COR-L47 (cell line): Measurements from ENCODE around the gene RASGRP1.

Experiments used
- DNase-seq: peaks from one replicate; lab custom pipeline; 2025; lab: John Stamatoyannopoulos, UW

RASGRP1 gene

GRCh38 chr15:38535491-38536200, 29.0 kb downstream of the RASGRP1 start:
- DNase-seq = no peak

- no peak for DNase-seq
These were observed 29.9 kb downstream of the RASGRP1 start for GRCh38 chr15:38534691-38535090.

GRCh38 chr15:38533926-38534325, 30.7 kb downstream of the RASGRP1 start:
- DNase-seq = no peak

GRCh38 chr15:38533416-38533915, 31.1 kb downstream of the RASGRP1 start:
- no peak for DNase-seq

GRCh38 chr15:38532728-38533127, 31.9 kb downstream of the RASGRP1 start:
- no peak for DNase-seq

GRCh38 chr15:38531509-38531908, 33.1 kb downstream of the RASGRP1 start:
- DNase-seq = no peak

- DNase-seq = no peak
These were observed 34.5 kb downstream of the RASGRP1 start for GRCh38 chr15:38530113-38530512.

GRCh38 chr15:38528294-38528693, 36.3 kb downstream of the RASGRP1 start:
- DNase-seq = no peak

- DNase-seq = no peak
These were observed 38.5 kb downstream of the RASGRP1 start for GRCh38 chr15:38526158-38526557.

- no peak for DNase-seq
These were observed 39.1 kb downstream of the RASGRP1 start for GRCh38 chr15:38525489-38525888.

- DNase-seq = no peak
These were observed 40.5 kb downstream of the RASGRP1 start for GRCh38 chr15:38524156-38524555.

GRCh38 chr15:38522922-38523321, 41.7 kb downstream of the RASGRP1 start:
- DNase-seq = no peak

- no peak for DNase-seq
These were observed 43.3 kb downstream of the RASGRP1 start for GRCh38 chr15:38521316-38521715.

GRCh38 chr15:38520035-38520434, 44.6 kb downstream of the RASGRP1 start:
- no peak for DNase-seq

GRCh38 chr15:38518084-38518483, 46.5 kb downstream of the RASGRP1 start:
- DNase-seq = no peak

- no peak for DNase-seq
These were observed 47.2 kb downstream of the RASGRP1 start for GRCh38 chr15:38517312-38517975.

GRCh38 chr15:38516626-38517025, 48.0 kb downstream of the RASGRP1 start:
- DNase-seq = no peak

GRCh38 chr15:38514601-38515000, 50.0 kb downstream of the RASGRP1 start:
- DNase-seq = no peak

- peak; percentile 3 for DNase-seq
These were observed 51.7 kb downstream of the RASGRP1 start for GRCh38 chr15:38512901-38513300.

- no peak for DNase-seq
These were observed 55.5 kb downstream of the RASGRP1 start for GRCh38 chr15:38509152-38509551.

GRCh38 chr15:38508647-38509046, 56.0 kb downstream of the RASGRP1 start:
- no peak for DNase-seq

GRCh38 chr15:38507570-38507969, 57.0 kb downstream of the RASGRP1 start:
- DNase-seq = no peak

GRCh38 chr15:38506997-38507396, 57.6 kb downstream of the RASGRP1 start:
- no peak for DNase-seq
